Stimulated activated CD8-positive, alpha-beta memory T cell treated with anti-CD3 and anti-CD28 coated beads, Interleukin-12 subunit alpha, Interleukin-12 subunit beta, amount 100 ng/mL, for 1 hour (primary cell): ENCODE data around the gene PBRM1.

Source experiments
- DNase-seq: peaks from one replicate; pipeline ENCODE4 v3.0.0-alpha.2; 2020; ENCODE audit warnings: low read depth

PBRM1 gene

DNA sequence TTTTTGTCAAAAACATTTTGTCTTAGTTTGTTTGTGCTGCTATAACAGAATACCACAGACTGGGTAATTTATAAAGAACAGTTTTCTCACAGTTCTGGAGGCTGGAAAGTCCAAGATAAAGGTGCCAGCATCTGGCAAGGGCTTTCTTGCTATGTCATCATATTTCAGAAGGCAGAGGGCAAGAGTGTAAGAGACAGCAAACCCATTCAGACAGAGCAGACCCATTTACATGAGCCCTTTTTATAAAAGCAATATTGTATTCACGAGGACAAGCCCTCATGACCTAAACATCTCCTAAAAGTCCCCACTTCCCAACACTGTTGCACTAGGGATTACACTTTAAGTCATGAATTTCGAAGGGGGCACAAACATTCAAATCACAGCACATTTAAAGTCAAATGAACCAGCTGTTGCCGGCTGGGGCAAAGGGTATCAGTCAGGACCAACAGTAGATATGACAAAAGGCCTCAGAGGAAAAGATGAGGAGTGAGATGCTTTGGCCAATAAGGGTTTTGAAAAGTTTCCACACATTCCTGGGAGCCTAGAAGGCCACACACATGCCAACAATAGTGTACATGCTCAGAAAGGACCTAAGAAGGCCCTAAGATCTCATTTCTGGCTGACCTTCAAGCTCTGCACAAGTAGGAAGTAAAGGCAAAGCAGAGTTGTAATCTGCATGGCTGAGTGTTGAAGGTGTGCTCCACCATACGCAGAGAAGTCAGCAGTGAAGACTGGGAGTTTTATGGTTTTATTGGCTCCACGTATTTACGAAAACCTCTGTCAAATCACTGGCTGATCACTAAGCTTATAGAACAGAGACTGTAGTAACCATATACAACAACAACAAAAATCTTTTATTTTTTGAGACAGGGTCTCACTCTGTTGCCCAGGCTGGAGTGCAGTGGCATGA is 111.4 kb downstream of the PBRM1 start:
- DNase-seq = no peak

DNA sequence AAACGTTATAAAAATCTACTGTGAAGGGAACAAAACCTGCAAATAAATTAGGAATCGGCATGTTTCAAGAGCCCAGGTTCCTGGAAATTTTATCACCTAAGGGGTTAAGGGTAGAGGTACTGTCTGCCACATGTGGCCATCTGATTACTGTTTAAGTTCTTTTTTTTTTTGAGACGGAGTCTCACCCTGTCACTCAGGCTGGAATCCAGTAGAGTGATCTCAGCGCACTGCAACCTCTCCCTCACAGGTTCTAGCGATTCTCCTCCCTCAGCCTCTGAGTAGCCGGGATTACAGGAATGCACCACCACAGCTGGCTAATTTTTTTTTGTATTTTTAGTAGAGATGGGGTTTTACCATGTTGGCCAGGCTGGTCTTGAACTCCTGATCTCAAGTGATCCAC is 113.5 kb downstream of the PBRM1 start:
- DNase-seq = no peak

DNA sequence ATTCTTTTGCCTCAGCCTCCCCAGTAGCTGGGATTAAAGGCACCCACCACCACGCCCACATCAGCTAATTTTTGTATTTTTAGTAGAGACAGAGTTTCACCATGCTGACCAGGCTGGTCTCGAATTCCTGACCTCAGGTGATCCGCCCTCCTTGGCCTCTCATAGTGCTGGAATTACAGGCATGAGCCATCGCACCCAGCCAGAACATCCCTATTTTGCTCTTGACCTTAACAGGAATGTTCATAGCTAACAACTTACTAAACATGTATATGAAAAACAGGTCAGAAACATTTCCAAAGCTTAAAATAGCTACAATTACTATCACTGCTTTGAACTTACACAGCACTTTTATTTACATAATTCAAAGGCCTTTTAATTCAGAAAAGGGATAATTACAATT is 115.6 kb downstream of the PBRM1 start:
- no peak for DNase-seq

DNA sequence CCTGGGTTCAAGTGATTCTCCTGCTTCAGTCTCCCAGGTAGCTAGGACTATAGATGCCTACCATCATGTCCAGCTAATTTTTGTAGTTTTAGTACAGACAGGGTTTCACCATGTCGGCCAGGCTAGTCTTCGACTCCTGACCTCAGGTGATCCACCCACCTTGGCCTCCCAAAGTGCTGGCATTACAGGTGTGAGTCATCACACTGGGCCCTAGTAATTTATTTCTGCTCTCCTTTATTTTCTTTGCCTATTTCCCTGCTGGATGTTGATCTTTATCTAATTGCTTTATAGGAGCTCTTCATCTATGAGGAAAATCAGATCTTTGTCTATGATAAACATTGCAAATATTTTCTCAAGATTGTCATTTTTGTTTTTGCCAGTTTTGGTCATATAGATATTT is 117.6 kb downstream of the PBRM1 start:
- no peak for DNase-seq

DNA sequence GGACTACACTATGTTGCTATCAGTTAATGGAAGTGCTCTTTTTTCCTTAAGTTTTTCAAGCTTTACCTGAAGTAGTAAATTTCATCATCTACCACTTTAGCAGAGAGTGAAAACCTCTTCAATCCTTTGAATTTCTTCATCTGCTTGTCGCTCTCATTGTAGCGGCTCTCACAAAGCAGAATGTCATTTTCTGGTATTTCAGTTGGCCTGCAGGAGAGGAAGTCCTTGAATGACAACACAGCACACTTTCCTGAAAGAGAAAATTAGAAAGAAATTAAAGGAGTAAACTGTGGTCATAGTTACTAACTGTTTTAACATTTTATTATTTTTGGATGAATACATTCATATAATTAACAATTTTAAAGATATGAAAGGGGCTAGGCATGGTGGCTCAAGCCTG is 121.7 kb downstream of the PBRM1 start:
- no peak for DNase-seq

DNA sequence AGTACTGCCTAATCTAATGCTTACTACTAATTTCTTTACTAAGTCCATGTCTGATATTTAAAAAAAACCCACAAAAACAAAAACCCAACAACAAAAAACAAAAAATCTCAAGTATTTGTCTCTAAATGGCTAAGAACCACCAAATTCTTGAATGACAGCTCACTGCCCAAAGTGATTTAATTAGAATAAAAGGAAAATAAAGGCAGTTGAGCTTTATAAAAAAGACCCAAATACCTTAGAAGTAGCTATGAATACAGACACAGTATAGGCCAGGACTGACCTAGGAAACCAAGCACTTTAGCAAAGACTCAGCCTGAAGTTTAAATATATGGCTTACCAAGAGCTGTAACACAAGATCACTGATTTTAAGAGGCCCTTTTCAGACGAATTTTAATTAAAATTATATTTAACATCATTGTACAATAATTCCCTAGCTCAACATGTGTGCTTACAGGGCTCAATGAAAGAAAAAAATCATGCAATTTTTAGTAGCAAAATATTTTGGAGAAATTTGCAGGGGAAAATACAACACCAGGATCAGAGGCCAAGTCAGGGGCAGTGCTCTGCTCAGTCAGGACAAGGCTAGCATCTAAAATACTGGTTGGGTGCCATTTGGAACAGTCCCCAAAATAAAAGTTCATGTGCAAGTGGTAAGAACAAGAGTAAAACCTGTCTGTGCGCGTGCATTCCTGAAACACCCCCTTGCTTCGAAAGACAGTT is 124.5 kb downstream of the PBRM1 start:
- no peak for DNase-seq

DNA sequence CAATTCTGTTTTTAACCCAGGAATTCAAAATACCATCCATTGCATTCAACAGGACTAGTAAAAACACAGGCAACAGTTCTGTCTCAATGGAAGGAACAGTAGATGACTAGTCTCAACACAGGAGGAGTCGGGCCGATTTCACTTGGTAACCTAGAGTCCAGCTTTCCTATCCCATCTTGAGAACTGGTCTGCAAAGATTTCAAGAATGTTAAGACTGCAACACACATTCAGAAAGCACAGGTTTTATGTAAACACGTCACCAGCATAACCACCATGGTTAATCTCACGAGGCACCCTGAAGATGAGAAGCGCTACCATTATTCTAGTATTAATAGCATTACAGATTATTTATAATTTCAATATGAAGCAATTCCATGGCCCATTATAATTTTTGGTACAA is 127.3 kb downstream of the PBRM1 start:
- DNase-seq = no peak

DNA sequence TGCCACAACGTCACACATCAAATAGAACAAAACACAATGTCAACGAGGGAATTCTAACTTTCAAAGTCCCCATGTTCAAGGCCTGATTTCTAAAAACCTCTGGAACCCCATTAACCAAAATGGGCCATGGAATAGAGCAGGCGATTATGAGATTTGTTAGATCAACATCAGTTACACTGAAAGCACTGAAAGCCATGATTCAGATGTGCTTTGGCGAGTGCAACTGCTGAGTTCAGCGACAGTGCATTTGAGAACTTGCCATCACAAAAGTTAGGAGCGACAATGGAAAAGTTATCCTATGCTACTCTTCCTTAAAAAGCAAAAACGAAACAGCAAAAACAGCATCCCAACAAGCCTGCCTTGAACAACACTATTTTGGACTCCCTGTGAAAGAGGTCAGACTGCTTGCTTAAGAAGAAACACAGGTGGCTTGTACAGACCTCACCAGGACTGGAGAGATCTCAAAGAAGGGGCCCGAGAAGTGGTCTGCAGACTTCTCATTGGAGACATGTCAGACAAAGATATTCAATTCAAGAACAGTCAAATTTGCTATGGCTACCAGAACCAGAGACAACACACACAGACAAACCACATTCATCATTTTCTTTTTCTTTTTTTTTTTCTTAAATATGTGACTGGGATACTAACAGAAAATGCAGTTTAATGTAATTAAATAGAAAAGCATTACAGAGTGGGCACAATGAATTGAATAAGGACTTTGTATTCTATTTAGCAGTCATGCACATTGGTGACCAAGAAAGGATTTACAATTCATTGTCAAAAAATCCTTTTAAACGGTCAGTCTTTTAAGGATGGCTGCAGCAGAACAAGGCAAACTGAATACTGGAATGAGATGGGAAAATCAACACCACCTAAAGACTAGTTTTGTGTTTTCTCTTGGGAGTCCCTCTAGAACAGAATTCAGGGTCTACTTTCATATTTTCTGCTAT is 128.4 kb downstream of the PBRM1 start:
- no peak for DNase-seq

DNA sequence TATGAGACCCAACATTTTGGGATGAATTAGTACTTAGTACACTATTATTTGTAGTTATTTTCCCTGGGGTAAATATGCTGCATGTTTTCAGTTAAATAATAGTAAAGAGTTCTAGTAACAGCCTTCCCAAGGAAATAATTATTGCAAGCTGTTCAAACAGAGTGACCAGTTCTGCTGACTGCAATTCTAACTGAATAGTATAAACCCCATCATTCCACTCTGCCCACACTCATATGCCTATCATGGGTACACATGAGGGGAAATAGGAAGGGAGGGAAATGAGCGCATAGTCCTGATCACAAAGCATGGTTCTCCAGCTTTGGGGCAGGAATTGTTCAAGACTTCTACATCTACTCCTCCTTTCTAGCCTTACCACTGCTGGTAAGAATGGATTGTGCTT is 130.7 kb downstream of the PBRM1 start:
- no peak for DNase-seq

DNA sequence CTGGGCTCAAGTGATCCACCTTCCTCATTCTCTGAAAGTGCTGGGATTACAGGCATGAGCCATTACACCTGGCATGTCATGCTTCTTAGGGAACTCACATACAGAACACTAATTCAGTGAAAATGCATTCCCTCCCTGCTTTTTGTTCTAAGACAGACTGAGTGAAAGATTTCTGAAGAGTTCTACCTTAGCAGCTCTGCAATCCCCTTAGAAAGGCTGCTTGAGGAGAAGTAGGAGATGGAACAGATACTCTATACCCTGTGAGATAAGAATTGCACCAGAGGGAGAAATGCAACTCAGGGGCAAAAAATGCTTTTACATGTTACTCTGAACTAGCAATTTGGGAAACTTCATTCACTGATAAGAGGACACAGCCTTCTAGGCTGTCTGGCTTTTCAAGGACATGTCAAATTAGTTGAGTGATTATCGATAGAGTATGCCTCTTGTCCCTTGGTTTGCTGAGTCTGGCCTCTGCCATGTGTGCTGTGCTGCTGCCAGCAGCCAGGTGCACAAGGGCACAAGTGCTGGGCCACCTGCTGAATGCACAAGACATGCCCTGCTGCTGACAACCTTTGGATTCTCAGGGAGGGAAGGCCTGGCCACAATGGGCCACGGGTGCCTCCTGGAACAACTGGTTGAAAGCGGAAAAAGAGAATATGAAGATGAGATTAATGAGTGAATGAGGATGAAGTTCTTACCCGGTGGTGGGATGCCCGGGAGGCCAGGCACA is 131.5 kb downstream of the PBRM1 start:
- no peak for DNase-seq

DNA sequence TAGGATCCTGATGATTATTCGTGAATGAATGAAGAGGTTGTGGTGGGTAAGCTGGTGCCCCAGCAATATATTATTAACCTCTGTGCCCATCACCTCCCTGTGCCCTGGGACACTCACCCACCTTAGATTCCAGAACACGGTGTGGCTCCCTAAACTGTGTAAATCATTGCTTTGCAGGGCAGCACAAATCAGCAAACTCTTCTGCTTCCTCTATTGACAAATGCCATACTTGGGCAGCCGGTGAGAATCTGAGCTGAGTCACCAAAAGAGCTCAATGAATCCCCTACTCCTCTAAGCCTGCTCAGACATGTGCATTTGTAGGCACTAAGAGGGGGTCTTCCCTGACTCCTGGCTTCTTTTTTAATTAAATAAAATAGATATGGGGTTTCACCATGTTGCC is 133.6 kb downstream of the PBRM1 start:
- no peak for DNase-seq

DNA sequence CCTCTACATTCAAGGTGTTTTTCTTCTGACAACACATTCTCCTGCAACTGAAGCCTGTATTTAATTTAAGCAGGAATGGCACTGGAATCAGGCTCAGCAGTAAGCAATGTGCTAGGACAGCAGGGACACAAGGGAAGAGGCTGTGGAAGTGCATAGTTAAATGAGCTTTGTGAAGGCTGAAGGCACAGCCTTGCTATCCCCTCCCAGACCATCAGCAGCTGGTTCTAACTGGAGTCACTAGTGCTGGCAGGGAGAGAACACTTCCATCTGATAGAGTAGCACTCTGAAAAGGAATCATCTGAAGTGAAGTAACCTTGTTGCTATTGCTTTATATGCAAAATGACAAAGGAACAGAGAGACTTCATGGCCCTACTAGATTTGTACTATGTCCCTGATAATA is 134.6 kb downstream of the PBRM1 start:
- DNase-seq = no peak

DNA sequence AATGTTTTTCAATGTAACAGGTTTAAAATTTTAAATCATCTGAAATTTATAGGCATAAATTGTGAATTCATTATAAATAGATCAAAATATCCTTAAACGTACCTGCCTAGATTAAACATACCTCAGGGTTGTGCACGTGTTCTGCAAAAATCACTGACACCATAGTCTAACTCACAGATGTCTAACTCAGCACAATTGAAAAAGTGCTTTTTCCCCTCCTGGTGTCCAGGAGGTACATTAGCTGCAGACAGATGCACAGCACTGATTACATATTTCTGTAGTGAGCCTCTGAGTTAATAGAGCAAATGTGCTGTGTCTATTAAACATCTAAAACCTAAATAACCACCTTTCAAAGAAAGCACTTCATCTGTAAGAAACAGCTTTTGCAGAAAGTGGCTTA is 138.6 kb downstream of the PBRM1 start:
- DNase-seq = no peak

DNA sequence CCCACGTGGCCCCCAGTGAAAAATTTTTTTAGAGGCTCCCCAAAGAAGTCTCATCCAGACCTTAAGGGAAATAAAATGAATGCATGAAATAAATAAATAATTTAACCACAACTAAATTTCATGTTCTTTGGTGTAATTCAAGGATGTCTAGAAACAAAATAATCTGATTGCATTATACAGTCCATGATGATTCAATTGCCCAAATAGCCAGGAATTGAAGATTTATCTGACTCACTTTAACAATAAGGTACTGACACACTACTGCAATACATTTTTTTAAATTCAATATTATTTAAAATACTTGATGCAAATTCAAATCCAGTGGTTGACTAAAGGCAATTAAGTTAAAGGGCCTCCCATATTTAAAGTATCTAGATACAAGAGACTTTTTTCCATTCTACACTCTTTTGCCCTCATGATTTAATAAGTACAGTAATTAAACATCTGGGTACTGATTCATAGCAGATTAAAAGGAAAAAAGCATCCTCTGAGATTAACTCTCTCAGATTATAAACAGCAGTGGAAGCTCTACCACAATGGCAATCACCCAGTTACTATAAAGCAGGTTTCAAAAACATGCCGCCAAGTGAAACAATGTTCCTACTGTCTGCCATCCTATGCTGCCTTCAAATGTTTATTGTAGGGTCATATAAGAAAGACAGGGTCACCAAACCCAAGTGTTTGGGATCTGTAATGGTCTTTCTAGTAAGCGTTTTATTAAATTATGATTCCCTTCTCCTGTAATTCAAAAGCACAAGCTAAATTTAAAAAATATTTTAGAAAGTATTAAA is 139.4 kb downstream of the PBRM1 start:
- DNase-seq = no peak

DNA sequence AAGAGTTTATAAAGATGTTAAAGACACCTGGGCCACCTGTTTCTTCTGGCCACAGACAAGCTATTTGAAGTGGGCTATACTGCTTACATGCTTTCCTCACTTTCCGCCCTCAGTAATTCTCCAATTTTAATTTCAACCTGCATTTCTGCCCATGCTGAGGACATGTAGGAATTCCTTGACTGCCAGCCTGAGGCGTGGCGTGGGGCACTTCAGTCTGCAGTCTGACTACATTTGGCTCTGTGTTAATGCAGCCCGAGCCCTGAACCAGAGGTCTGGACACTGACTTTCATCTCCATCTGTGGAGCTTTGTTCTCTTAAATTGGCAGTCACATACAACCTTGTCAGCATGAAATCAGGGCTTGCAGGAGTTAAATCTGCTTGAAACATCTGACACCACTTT is 140.8 kb downstream of the PBRM1 start:
- DNase-seq = no peak

DNA sequence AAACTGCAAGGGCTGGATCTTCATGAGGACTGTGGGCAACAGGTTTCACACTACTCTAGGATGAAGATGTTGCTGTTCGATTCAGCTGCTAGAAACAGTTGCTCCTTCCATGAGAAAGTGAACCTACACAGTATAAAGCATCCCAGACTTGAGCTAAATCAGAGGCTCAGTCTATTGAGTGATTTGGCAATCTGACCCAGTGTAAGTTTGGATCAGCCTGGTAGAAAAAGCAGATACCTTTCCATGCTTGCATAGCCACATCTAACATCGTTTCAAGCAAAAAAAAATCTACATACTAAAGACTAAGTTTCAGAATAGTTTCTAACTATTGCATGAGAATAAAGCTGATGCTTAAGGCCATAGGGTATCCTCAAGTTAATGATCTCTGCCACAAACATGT is 144.7 kb downstream of the PBRM1 start:
- DNase-seq = no peak

DNA sequence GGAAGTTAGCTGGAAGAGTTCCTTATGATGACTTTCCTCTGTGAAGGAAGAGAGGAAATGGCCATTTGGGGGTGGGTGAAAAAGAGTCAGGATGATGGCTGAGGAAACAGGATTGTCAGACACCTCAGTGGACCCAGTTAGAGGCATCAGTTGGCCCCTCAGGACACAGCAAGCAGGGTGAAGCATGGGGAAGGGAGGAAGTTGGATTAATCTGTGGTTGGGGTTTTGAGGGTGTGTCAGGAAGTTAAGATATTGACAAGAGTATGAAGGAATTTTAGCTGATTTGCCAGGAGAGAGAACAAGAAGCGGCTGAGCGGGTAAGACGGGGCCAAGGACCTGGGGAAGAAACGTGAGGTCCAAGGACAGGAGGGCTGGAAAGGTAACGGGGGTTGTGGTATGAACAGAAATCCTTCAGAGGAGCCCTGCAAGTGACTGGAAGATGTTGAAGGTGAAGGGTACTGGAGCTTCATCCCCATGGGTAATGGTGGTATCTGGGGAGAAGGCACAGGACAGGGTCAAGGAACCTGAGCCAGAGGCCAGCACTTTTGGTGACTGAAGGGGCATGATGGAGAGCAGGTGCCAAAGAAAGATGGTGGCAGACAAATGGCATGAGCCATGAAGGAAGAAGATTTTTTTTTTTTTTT is 146.6 kb downstream of the PBRM1 start:
- no peak for DNase-seq

DNA sequence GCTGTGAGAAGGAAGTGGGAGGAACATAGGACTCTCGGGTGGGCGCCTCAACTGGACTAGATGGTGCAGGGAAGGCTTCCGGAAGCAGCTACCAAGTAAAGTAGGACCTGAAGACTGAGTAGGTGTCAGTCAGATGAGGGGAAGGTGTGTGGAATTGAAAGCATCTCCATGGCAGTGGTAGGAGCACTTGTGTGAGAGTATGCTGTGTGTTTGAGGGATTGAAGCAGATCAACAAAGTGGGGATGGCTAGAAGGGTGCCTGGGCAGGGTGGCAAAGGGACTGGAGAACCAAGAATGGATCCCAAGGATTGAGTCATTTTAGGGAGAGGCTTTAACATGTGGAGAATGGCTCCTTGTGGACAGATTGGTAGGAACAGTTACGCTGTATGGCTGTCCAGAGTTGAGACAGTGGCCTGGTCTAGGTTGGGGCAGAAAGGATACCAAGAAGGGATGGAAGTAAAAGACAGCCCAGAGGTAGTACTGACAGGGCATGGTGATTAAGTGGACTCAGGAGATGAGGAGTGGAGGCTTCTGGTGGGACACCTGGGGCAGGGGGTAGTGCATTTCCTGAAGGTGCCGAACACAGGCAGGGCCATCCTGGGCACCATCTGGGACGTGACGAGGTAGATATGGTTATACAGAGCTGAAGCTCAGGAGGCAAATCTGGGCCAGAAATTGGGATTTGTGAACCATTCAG is 147.8 kb downstream of the PBRM1 start:
- no peak for DNase-seq

DNA sequence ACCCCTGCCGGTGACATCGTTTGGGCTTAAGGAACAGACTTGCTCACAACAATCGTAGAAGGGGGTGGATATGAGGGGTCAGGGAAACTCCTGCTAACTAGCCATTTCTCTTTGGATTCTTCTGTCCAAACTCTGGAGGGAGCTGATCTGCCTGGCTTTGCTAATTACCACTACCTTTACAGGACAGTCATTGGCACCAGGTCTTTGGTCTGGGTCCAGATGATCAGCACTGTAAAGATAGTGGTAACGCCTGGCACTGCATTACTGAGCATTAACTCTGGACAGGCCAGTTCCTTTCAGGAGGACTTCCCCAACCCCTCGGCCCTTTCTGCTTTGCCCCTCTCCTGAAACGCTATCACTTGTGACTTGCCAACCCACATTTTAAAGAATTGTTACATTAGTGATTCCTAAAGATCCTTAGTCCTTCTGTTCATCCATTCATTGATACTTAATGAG is 148.5 kb downstream of the PBRM1 start:
- no peak for DNase-seq
